Lower leg skin (tissue), 4 donors: ENCODE results near the gene LYRM4. TPM values are rescaled to one million over a fixed set of nuclear protein-coding genes. Genes with fewer than 3 reads are reported as not detected.

Source experiments
- DNase-seq, 2 donors: peaks; one replicate each; pipeline ENCODE4 v3.0.0-alpha.2; 2019; ENCODE audit warnings: low spot score in 2 of 2
- H3K4me3 ChIP-seq: fragments of 200-600 bp; sonication (generic); 2 replicates; pipeline ENCODE4 v1.5.1; 2017; ENCODE audit warnings: mild to moderate bottlenecking, low read depth; ENCODE audit not compliant: poor library complexity, severe bottlenecking
- CTCF ChIP-seq, 3 donors: fragments of 450-650 bp; IDR thresholded peaks; one replicate each; pipeline ENCODE4 v1.5.1; 2016; ENCODE audit warnings: antibody characterized with exemption in 3 of 3, mild to moderate bottlenecking in 3 of 3, moderate library complexity in 2 of 3
- POLR2A ChIP-seq, 2 donors: fragments of 450-650 bp; IDR thresholded peaks; one replicate each; pipeline ENCODE4 v1.6.1; 2016 to 2017; ENCODE audit warnings: antibody characterized with exemption in 2 of 2, mild to moderate bottlenecking in 1 of 2, moderate library complexity in 1 of 2
- WGBS, 2 donors: methylation state at CpG; one replicate each; pipeline ENCODE4 v1.1.5; 2018; 5-methylcytosine and 5-hydroxymethylcytosine counted together
- intact Hi-C: fragments of 100-400 bp; cut with DNase I; formaldehyde crosslinking; loops from one replicate; pipeline ENCODE4 v1.15.0; 2023; ENCODE audit warnings: low total_unique reads
- total RNA-seq, 4 donors: library from RNA; depleted of rRNA; stranded (reverse); fragments of >200 nt; gene quantifications; one replicate each; pipeline ENCODE4 v1.1.0, GENCODE V29; 2016

LYRM4 gene
- total RNA-seq, 4 donors from 2014 or later, result 14.4 to 20.8 (median 20.4) TPM

DNA sequence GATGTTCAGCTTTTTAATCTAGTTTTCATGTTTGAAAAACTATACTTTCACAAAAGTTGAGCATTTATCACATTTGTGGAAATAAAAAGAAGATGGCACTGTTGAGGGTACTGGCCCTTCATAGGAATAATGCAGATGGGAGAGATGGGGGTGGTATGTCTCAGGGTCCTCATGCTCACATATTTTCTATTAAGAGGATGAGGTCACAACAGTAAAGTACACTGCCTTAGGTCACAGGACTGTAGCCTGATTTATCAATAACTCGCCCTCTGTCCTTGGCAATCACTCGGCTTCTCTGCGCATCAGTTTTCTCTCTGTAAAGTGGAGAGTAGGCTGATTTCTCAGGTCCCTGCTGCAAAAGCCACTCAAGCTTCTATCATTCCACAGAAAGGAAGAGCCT lies 119.7 kb downstream of the LYRM4 start:
- no peak overlapping the region for H3K4me3 ChIP-seq
- TF ChIP-seq CTCF (IDR thresholded peaks at IDR 0.05) (no peak), POLR2A (IDR thresholded peaks at IDR 0.05) (no peak)
- intact Hi-C loops, result loop anchor here (5.0 to 10.0 kb wide), 2 partner anchors 264 to 1406 kb away; no protein-coding TSS in a partner anchor
- WGBS, 2 donors, result 93 to 94% methylated on average over 3 of the region's 3 CpGs
- DNase-seq, result no peak

DNA sequence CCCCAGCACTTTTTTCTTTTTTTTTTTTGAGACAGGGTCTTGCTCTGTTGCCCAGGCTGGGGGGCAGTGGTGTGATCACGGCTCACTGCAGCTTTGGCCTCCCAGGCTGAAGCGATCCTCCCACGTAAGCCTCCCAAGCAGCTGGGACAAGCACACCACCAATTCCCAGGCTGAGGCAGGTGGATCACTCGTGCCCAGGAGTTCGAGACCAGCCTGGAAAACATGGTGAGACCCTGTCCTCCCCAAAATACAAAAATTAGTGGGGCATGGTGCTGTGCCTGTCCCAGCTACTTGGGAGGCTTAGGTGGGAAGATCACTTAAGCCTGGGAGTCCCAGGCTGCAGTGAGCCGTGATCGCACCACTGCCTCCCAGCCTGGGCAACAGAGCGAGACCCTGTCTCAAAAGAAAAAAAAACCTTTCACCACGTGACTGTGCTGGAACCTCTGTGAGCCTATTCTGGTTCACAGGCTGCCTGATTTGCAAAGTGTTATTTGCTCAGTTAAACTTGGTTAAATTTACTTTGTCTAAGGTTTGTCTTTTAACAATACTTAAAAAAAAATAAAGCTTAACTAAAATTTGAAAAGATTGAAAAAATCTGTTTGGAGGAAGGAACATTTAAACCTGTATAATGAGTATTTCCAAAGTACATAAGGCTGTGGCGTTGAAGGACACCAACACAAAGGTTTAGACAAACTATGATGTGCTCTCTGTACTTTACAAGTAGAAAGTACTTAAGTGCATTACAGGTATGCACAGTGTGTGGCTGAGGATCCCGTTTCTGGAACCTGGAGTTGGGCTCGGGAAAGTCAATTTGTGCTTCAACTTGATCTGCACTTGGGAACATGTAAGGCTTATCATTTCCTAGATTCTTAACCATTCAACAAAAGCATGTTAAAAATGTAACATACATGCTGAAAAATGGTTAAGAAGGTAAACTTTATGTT lies 120.7 kb downstream of the LYRM4 start:
- no peak for TF ChIP-seq POLR2A (IDR thresholded peaks at IDR 0.05)
- no peak for TF ChIP-seq CTCF (IDR thresholded peaks at IDR 0.05)
- intact Hi-C loops, result loop anchor here (5.0 to 10.0 kb wide), 2 partner anchors 265 to 1407 kb away; no protein-coding TSS in a partner anchor
- DNase-seq, result no peak
- no peak overlapping the region for H3K4me3 ChIP-seq
- 90 to 97% methylated on average over 12 of the region's 12 CpGs for WGBS, 2 donors

GRCh38 chr6:5138995-5139827 lies 121.5 kb downstream of the LYRM4 start:
- TF ChIP-seq CTCF (IDR thresholded peaks at IDR 0.05), result no peak
- no peak for TF ChIP-seq POLR2A (IDR thresholded peaks at IDR 0.05)
- no peak for DNase-seq
- WGBS, 2 donors, result 85 to 88% methylated on average over 13 of the region's 13 CpGs
- H3K4me3 ChIP-seq, result no peak overlapping the region
- intact Hi-C loops, result no loop called here

DNA sequence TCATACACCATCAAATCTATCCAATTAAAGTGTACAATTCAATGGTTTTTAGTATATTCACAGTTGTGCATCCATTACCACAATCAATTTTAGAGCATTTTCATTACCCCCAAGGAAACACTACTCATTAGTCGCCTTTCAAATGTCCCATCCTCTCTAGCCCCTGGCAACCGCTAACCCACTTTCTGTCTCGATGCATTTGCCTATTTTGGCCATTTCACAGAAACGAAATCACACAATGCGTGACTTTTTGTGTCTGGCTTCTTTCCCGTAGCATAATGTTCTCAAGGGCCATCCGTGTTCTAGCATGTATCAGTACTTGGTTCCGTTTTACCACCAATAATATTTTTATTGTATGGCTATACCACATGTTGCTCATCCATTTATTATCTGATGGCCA lies 123.9 kb downstream of the LYRM4 start:
- intact Hi-C loops, result no loop called here
- TF ChIP-seq POLR2A (IDR thresholded peaks at IDR 0.05) (no peak), CTCF (IDR thresholded peaks at IDR 0.05) (no peak)
- no peak for DNase-seq
- no peak overlapping the region for H3K4me3 ChIP-seq
- WGBS, 2 donors, result 91 to 95% methylated on average over 8 of the region's 8 CpGs

DNA sequence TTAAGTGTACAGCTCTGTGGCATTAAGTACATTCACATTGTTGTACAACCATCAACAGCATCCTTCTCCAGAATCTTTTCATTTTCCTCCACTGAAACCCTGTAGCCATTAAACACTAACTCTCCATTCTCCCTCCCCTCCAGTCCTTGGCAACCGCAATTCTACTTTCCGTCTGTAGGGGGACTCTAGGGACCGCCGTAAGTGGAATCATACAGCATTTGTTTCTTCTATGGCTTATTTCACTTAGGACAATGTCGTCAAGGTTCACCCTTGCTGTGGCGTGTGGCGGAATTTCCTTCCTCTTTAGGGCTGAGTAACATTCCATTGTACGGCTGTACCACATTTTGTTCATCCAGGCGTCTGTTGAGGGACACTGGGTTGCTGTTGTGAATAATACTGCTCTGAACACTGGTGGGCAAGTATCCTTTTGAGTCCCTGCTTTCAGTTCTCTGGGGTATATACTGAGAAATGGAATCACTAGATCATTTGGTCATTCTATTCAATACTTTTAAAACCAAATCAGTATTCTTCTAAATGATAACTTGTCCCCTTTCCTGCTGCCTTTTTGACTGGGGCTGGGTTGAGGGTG lies 124.9 kb downstream of the LYRM4 start:
- 65 to 71% methylated on average over 9 of the region's 9 CpGs for WGBS, 2 donors
- no peak for DNase-seq
- intact Hi-C loops, result no loop called here
- TF ChIP-seq CTCF (IDR thresholded peaks at IDR 0.05), result no peak
- TF ChIP-seq POLR2A (IDR thresholded peaks at IDR 0.05), result no peak
- H3K4me3 ChIP-seq, result no peak overlapping the region
